PFSK-1 (cell line): ENCODE measurements around the gene RRH.

Experiments
- FOXP2 ChIP-seq: optimal IDR thresholded peaks from 2 replicates; pipeline ENCODE3; 2011; ENCODE audit warnings: borderline replicate concordance, control low read depth, inconsistent platforms; ENCODE audit not compliant: insufficient read depth; ENCODE audit errors: extremely low read length, extremely low read depth
- POLR2AphosphoS5 ChIP-seq: IDR thresholded peaks from 2 replicates; pipeline ENCODE4 v1.6.1; 2012; ENCODE audit warnings: low read depth, mild to moderate bottlenecking, control low read depth, low read length, moderate library complexity
- SIN3A ChIP-seq: IDR thresholded peaks from 2 replicates; pipeline ENCODE4 v1.6.1; 2012; ENCODE audit warnings: mild to moderate bottlenecking, low read length, moderate library complexity, borderline replicate concordance; ENCODE audit not compliant: insufficient read depth
- TAF1 ChIP-seq: IDR thresholded peaks from 2 replicates; pipeline ENCODE4 v1.6.1; 2012; ENCODE audit warnings: low read length, control low read depth, borderline replicate concordance; ENCODE audit not compliant: insufficient read depth
- TF ChIP-seq, protein P1 (sequence below), 2 experiments: IDR thresholded peaks; 2 replicates each; pipeline versions ENCODE4 v1.6.1 to v1.8.0; 2011 to 2012; ENCODE audit warnings: low read depth in 2 of 2, low read length in 2 of 2, control low read depth in 1 of 2, inconsistent platforms in 1 of 2, mild to moderate bottlenecking in 1 of 2, moderate library complexity in 1 of 2; ENCODE audit not compliant: insufficient read depth in 1 of 2

Gene RRH

DNA sequence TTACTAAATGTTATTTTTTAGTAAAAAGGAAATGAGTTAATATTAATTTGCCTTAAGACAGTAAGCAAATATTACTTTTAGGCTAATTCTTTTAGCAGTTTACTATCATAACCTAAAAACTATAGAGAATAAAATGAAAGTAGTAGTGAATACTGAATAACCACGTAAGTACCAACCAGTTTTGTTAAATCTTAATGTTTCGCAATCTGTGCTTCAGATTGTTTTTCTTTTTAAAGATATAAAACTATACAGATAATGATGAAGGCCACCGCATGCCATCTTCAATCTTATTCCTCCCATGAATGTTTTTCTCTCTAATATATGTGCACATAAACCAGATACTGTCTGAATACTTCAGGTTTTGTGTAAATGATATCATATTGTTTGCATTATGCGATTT, 6.0 kb downstream of the RRH start:
- no peak for TF ChIP-seq FOXP2
- TF ChIP-seq, protein P1, sequence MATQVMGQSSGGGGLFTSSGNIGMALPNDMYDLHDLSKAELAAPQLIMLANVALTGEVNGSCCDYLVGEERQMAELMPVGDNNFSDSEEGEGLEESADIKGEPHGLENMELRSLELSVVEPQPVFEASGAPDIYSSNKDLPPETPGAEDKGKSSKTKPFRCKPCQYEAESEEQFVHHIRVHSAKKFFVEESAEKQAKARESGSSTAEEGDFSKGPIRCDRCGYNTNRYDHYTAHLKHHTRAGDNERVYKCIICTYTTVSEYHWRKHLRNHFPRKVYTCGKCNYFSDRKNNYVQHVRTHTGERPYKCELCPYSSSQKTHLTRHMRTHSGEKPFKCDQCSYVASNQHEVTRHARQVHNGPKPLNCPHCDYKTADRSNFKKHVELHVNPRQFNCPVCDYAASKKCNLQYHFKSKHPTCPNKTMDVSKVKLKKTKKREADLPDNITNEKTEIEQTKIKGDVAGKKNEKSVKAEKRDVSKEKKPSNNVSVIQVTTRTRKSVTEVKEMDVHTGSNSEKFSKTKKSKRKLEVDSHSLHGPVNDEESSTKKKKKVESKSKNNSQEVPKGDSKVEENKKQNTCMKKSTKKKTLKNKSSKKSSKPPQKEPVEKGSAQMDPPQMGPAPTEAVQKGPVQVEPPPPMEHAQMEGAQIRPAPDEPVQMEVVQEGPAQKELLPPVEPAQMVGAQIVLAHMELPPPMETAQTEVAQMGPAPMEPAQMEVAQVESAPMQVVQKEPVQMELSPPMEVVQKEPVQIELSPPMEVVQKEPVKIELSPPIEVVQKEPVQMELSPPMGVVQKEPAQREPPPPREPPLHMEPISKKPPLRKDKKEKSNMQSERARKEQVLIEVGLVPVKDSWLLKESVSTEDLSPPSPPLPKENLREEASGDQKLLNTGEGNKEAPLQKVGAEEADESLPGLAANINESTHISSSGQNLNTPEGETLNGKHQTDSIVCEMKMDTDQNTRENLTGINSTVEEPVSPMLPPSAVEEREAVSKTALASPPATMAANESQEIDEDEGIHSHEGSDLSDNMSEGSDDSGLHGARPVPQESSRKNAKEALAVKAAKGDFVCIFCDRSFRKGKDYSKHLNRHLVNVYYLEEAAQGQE (IDR thresholded peaks at IDR 0.05; ENCODE audit: insufficient read depth in 1 of 2, low read depth in 2 of 2, low read length in 2 of 2) = no peak
- no peak for TF ChIP-seq POLR2AphosphoS5
- TF ChIP-seq TAF1 = no peak
- no peak for TF ChIP-seq SIN3A

DNA sequence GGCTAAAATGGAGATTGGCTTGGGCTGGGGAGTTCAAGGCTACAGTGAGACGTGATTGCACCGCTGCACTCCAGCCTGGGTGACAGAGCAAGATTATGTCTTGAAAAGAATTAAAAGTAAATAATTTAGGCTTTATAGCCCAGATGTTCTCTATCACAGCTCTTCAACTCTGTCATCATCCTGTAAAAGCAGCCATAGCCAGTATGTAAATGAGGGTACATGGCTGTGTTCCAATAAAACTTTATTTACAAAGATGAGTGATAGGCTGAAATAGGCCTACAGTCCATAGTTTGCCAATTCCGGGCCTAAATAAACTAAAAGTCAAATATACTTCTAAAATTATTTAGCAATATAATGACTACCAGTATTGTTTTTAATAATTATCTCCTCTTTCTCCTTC, 9.2 kb downstream of the RRH start:
- TF ChIP-seq POLR2AphosphoS5 (no peak), TAF1 (no peak), SIN3A (no peak), FOXP2 (no peak)
- TF ChIP-seq, protein P1 (IDR thresholded peaks at IDR 0.05; ENCODE audit: insufficient read depth in 1 of 2, low read depth in 2 of 2, low read length in 2 of 2) = no peak

DNA sequence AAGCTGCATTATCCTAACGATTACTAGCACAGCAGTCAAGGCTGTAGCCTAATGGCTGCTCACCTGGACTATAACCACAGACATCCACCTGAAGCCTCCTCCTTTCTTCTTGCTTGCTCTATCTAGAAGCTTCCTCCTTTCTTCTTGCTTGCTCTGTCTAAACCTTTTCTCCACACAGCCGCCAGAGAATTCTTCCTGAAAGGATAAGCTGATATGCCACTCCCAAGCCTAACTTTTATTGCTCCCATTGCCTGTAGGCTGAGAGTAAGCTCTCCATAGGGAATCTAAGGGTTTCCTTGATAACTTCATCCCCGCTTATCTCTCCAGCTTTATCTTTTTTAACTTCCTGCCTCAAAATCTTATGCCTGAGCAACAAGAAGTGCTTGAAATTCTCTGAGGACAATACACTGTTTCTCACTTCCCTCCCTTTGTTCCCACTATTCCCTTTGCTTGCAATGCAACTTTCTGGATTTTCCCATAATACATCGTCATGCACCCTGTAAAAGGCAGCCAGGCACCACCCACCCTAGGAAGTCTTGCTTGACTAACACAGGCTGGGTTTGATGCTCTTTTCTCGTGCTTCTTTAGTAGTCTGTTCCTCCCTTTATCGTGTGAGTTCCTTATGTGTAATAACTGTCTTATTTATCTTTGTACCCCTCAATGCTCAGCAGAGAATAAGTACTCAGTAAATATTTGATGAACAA, 18.8 kb downstream of the RRH start:
- TF ChIP-seq POLR2AphosphoS5 (no peak), TAF1 (no peak), SIN3A (no peak), FOXP2 (no peak)
- TF ChIP-seq, protein P1 (IDR thresholded peaks at IDR 0.05; ENCODE audit: insufficient read depth in 1 of 2, low read depth in 2 of 2, low read length in 2 of 2) = no peak

DNA sequence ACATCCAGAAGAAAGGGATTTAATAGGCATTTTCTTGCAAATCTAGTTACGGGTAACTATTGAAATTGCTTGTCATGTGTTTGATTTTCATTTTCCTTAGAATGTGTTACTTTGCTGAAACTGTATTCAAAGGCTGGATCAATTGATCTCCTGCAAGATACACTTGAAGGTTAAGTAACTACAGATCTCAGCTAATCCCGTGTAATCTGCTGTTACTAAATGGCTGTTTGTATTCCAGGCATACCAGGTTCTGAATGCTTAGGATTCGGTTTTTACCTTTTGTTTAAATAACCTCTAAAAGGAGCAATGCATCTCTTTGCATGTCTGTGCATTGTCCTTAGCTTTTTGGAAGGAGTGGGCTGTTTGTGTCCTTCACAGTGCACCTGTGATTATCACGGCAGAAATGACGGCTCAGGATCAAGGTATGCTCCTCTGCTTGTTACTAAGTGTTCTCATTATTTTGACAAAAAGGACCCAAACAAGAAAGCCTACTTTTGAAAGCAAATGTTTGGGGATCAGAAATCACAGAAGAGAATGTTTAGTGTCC, 20.2 kb downstream of the RRH start, which contains the start of gene LRIT3:
LRIT3 (plus strand) TSS at position 212 of the 547 bp plus-strand sequence; CDS start at position 307, 95 bp downstream.
- TF ChIP-seq FOXP2 (no peak), TAF1 (no peak), SIN3A (no peak), POLR2AphosphoS5 (no peak)
- TF ChIP-seq, protein P1 (IDR thresholded peaks at IDR 0.05; ENCODE audit: insufficient read depth in 1 of 2, low read depth in 2 of 2, low read length in 2 of 2) = no peak
